Testis (tissue), 2 donors: Measurements from ENCODE around the gene PRR29.

Experiments
- POLR2A ChIP-seq: fragments of 450-650 bp; IDR thresholded peaks from one replicate; pipeline ENCODE4 v1.6.1; 2017; ENCODE audit warnings: antibody characterized with exemption, mild to moderate bottlenecking, moderate library complexity
- TF ChIP-seq, protein P1 (sequence below), 3 experiments: fragments of 450-650 bp in 2 of 3; fragments of 200-600 bp in 1 of 3; sonication (generic) in 1 of 3; IDR thresholded peaks; one replicate each; pipeline ENCODE4 v1.5.1; 2016 to 2019; ENCODE audit warnings: antibody characterized with exemption in 3 of 3, mild to moderate bottlenecking in 2 of 3, moderate library complexity in 1 of 3

- TF ChIP-seq, protein P1, sequence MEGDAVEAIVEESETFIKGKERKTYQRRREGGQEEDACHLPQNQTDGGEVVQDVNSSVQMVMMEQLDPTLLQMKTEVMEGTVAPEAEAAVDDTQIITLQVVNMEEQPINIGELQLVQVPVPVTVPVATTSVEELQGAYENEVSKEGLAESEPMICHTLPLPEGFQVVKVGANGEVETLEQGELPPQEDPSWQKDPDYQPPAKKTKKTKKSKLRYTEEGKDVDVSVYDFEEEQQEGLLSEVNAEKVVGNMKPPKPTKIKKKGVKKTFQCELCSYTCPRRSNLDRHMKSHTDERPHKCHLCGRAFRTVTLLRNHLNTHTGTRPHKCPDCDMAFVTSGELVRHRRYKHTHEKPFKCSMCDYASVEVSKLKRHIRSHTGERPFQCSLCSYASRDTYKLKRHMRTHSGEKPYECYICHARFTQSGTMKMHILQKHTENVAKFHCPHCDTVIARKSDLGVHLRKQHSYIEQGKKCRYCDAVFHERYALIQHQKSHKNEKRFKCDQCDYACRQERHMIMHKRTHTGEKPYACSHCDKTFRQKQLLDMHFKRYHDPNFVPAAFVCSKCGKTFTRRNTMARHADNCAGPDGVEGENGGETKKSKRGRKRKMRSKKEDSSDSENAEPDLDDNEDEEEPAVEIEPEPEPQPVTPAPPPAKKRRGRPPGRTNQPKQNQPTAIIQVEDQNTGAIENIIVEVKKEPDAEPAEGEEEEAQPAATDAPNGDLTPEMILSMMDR (IDR thresholded peaks at IDR 0.05) = no peak
- TF ChIP-seq POLR2A = no peak
These were observed 10.2 kb downstream of the PRR29 start for GRCh38 chr17:64008346-64008745.
